Activated T-helper 17 cell treated with anti-CD3 and anti-CD28 coated beads, Interleukin-2, amount 50 U/mL, for 72 hours (primary cell): ENCODE data around the gene TIMM17B. TPM values are rescaled to one million over a fixed set of nuclear protein-coding genes. Genes with fewer than 3 reads are reported as not detected.

Experiments
- ATAC-seq: fragments of 150-1000 bp; cut with Tn5 transposase; replicated peaks from 2 replicates; pipeline ENCODE4 v1.10.0; 2021; ENCODE audit warnings: mild to moderate bottlenecking, moderate library complexity
- H3K27ac Mint-ChIP-seq: one replicate; pipeline ENCODE4 v1.8.0; 2022; ENCODE audit warnings: mixed read lengths
- H3K27me3 Mint-ChIP-seq: one replicate; pipeline ENCODE4 v1.8.0; 2022; ENCODE audit warnings: mixed read lengths
- H3K36me3 Mint-ChIP-seq: one replicate; pipeline ENCODE4 v1.8.0; 2022; ENCODE audit warnings: low read depth, mild to moderate bottlenecking, mixed read lengths
- H3K4me1 Mint-ChIP-seq: one replicate; pipeline ENCODE4 v1.8.0; 2022; ENCODE audit warnings: mixed read lengths
- H3K4me3 Mint-ChIP-seq: one replicate; pipeline ENCODE4 v1.8.0; 2022; ENCODE audit warnings: mild to moderate bottlenecking, mixed read lengths
- H3K9me3 Mint-ChIP-seq: one replicate; pipeline ENCODE4 v1.8.0; 2022; ENCODE audit warnings: mixed read lengths
- total RNA-seq, 2 donors: library from RNA; stranded (reverse); gene quantifications; one replicate each; pipeline ENCODE4 v1.2.3, GENCODE V29; 2022

Gene TIMM17B
- total RNA-seq, 2 donors from 2014 or later, result 54.4 to 66.3 TPM

- H3K27ac Mint-ChIP-seq, result no peak overlapping the region
- peaks cover 12% of the 10 kb centered on the region for H3K4me1 Mint-ChIP-seq
- peaks cover 92% of the 10 kb centered on the region for H3K36me3 Mint-ChIP-seq
- no peak overlapping the region for H3K4me3 Mint-ChIP-seq
- ATAC-seq, result no peak
- no peaks in the 10 kb centered on the region for H3K9me3 Mint-ChIP-seq
- no peaks in the 10 kb centered on the region for H3K27me3 Mint-ChIP-seq
Measured at GRCh38 chrX:48927123-48927522, 29.6 kb upstream of the TIMM17B start.

- Mint-ChIP-seq H3K9me3 (no peaks in the 10 kb centered on the region), H3K4me1 (peaks cover 12% of the 10 kb centered on the region), H3K36me3 (peaks cover 99% of the 10 kb centered on the region), H3K27ac (peak overlapping the region; percentile 76), H3K27me3 (no peaks in the 10 kb centered on the region), H3K4me3 (peak overlapping the region; percentile 55)
- ATAC-seq, result peak; percentile 31
Measured at GRCh38 chrX:48924270-48924669, 26.7 kb upstream of the TIMM17B start.

- peaks cover 12% of the 10 kb centered on the region for H3K4me1 Mint-ChIP-seq
- H3K4me3 Mint-ChIP-seq, result peak overlapping the region; percentile 55
Measured at GRCh38 chrX:48923771-48924170, 26.2 kb upstream of the TIMM17B start.

GRCh38 chrX:48920718-48921104 lies 23.1 kb upstream of the TIMM17B start:
- H3K4me1 Mint-ChIP-seq, result peaks cover 12% of the 10 kb centered on the region
- ATAC-seq, result no peak
- H3K4me3 Mint-ChIP-seq, result peak overlapping the region; percentile 97
- H3K27ac Mint-ChIP-seq, result peak overlapping the region; percentile 98
- peaks cover 100% of the 10 kb centered on the region for H3K36me3 Mint-ChIP-seq
- H3K27me3 Mint-ChIP-seq, result no peaks in the 10 kb centered on the region
- no peaks in the 10 kb centered on the region for H3K9me3 Mint-ChIP-seq

More at GRCh38 chrX:48923771-48924170, 26.2 kb upstream of the TIMM17B start:
- no peak for ATAC-seq
- Mint-ChIP-seq H3K36me3 (peaks cover 100% of the 10 kb centered on the region), H3K27ac (peak overlapping the region; percentile 76), H3K9me3 (no peaks in the 10 kb centered on the region), H3K27me3 (no peaks in the 10 kb centered on the region)

GRCh38 chrX:48919947-48920717 lies 22.6 kb upstream of the TIMM17B start:
- Mint-ChIP-seq H3K27me3 (no peaks in the 10 kb centered on the region), H3K36me3 (peaks cover 100% of the 10 kb centered on the region), H3K4me1 (peaks cover 12% of the 10 kb centered on the region), H3K9me3 (no peaks in the 10 kb centered on the region), H3K4me3 (peak overlapping the region; percentile 97), H3K27ac (peak overlapping the region; percentile 98)
- peak; percentile 38 for ATAC-seq

- H3K4me3 Mint-ChIP-seq, result peak overlapping the region; percentile 97
- no peaks in the 10 kb centered on the region for H3K27me3 Mint-ChIP-seq
- peak overlapping the region; percentile 98 for H3K27ac Mint-ChIP-seq
- peak; percentile 53 for ATAC-seq
- no peaks in the 10 kb centered on the region for H3K9me3 Mint-ChIP-seq
- peaks cover 100% of the 10 kb centered on the region for H3K36me3 Mint-ChIP-seq
- peaks cover 10% of the 10 kb centered on the region for H3K4me1 Mint-ChIP-seq
Measured at GRCh38 chrX:48919360-48919841, 21.8 kb upstream of the TIMM17B start.

- peak within 1 kb of the TSS; percentile 97 for H3K4me3 Mint-ChIP-seq
- peaks cover 5% of the 10 kb centered on the region for H3K4me1 Mint-ChIP-seq
- H3K27ac Mint-ChIP-seq, result peak within 1 kb of the TSS; percentile 98
- no peaks in the 10 kb centered on the region for H3K9me3 Mint-ChIP-seq
- peak; percentile 71 for ATAC-seq
- peaks cover 100% of the 10 kb centered on the region for H3K36me3 Mint-ChIP-seq
- H3K27me3 Mint-ChIP-seq, result no peaks in the 10 kb centered on the region
Measured at GRCh38 chrX:48918643-48919340, 21.2 kb upstream of the TIMM17B start, which contains the start of gene PIM2. Gene PIM2, minus strand, starts transcription at chrX:48919024. Its CDS starts 190 bp downstream, at chrX:48918834.

GRCh38 chrX:48918301-48918642 lies 20.7 kb upstream of the TIMM17B start:
- H3K4me3 Mint-ChIP-seq, result peak overlapping the region; percentile 97
- no peak for ATAC-seq
- H3K36me3 Mint-ChIP-seq, result peaks cover 100% of the 10 kb centered on the region
- H3K27me3 Mint-ChIP-seq, result no peaks in the 10 kb centered on the region
- H3K27ac Mint-ChIP-seq, result peak overlapping the region; percentile 98
- no peaks in the 10 kb centered on the region for H3K9me3 Mint-ChIP-seq
- peaks cover 5% of the 10 kb centered on the region for H3K4me1 Mint-ChIP-seq

- Mint-ChIP-seq H3K27me3 (no peaks in the 10 kb centered on the region), H3K4me1 (peaks cover 8% of the 10 kb centered on the region), H3K4me3 (peak overlapping the region; percentile 97), H3K36me3 (peaks cover 100% of the 10 kb centered on the region), H3K27ac (peak overlapping the region; percentile 98), H3K9me3 (no peaks in the 10 kb centered on the region)
- peak; percentile 17 for ATAC-seq
Measured at GRCh38 chrX:48917139-48918001, 19.8 kb upstream of the TIMM17B start.

- no peak for ATAC-seq
- no peaks in the 10 kb centered on the region for H3K9me3 Mint-ChIP-seq
- no peaks in the 10 kb centered on the region for H3K27me3 Mint-ChIP-seq
- H3K36me3 Mint-ChIP-seq, result peaks cover 100% of the 10 kb centered on the region
- H3K4me3 Mint-ChIP-seq, result peak overlapping the region; percentile 97
- H3K27ac Mint-ChIP-seq, result peak overlapping the region; percentile 98
- H3K4me1 Mint-ChIP-seq, result peaks cover 22% of the 10 kb centered on the region
Measured at GRCh38 chrX:48914593-48915493, 17.3 kb upstream of the TIMM17B start.

GRCh38 chrX:48913605-48914366 lies 16.2 kb upstream of the TIMM17B start:
- Mint-ChIP-seq H3K36me3 (peaks cover 93% of the 10 kb centered on the region), H3K27me3 (no peaks in the 10 kb centered on the region), H3K9me3 (no peaks in the 10 kb centered on the region), H3K4me3 (peak overlapping the region; percentile 97), H3K27ac (peak overlapping the region; percentile 98), H3K4me1 (peaks cover 22% of the 10 kb centered on the region)
- no peak for ATAC-seq

- ATAC-seq, result peak; percentile 59
- Mint-ChIP-seq H3K9me3 (no peaks in the 10 kb centered on the region), H3K4me3 (peak within 1 kb of the TSS; percentile 97), H3K27ac (peak within 1 kb of the TSS; percentile 98), H3K4me1 (peaks cover 22% of the 10 kb centered on the region), H3K36me3 (peaks cover 77% of the 10 kb centered on the region), H3K27me3 (no peaks in the 10 kb centered on the region)
Measured at GRCh38 chrX:48911412-48912182, 14.0 kb upstream of the TIMM17B start, which contains the start of gene SLC35A2. Gene SLC35A2, minus strand, starts transcription at chrX:48911646. Its CDS starts 10 bp downstream, at chrX:48911636.
